ENCODE data around the gene ANKRD11. TPM values are rescaled to one million over a fixed set of nuclear protein-coding genes. Genes with fewer than 3 reads are reported as not detected.
"Not testable (repeated sequence)": the region's sequence is repeated elsewhere in the genome, so short reads cannot be mapped to it uniquely, and the experiment has no call there.

The ANKRD11 gene
- total and polyA plus RNA-seq, 7 donors = 30.6 to 161 (median 42.8) TPM

DNA sequence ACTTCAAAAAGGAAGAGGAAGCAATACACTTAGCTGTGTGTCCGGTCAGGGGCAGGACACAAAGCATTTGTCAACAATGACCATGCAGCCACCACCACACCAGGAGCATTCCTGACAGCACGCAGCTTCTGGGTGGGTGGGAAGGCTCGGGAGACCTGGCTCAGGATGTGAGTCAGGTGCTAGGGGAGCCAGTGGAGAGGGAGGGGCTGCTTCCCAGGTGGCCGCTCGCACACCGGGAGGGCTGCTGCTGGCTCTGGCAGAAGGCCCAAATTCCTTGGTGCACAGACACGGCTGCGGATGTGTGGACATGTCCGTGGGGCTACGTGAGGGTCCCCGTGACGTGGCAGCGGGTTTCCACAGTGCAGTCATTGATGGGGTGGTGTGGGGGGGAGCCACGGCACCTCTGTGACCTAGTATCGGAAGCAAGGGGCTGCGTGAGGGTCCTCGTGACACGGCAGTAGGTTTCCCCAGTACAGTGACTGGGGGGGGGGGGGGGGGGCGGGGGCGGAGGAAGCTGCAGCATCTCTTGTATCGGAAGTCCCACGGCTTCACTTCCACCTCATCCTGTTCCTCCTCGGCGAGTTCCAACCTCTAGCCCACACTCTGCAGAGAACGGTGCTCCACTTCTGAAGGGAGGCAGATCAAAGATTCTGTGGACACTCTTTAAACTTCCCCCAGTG is 160.0 kb downstream of the ANKRD11 start:
- Histone ChIP-seq H3K27ac (peak overlapping the region in 3 of 4 donors; percentile 23 to 51 (median 46)), H3K36me3 (no peaks in the 10 kb centered on the region), H3K4me3 (no peak overlapping the region), H3K9me3 (no peaks in the 10 kb centered on the region), H3K27me3 (no peaks in the 10 kb centered on the region), H3K4me1 (peaks cover 0 to 67% (median 62%) of the 10 kb centered on the region in 4 donors)
- TF ChIP-seq POLR2AphosphoS5 (IDR thresholded peaks at IDR 0.05) = peak in 1 of 4 donors; percentile 41
- TF ChIP-seq, protein P1, sequence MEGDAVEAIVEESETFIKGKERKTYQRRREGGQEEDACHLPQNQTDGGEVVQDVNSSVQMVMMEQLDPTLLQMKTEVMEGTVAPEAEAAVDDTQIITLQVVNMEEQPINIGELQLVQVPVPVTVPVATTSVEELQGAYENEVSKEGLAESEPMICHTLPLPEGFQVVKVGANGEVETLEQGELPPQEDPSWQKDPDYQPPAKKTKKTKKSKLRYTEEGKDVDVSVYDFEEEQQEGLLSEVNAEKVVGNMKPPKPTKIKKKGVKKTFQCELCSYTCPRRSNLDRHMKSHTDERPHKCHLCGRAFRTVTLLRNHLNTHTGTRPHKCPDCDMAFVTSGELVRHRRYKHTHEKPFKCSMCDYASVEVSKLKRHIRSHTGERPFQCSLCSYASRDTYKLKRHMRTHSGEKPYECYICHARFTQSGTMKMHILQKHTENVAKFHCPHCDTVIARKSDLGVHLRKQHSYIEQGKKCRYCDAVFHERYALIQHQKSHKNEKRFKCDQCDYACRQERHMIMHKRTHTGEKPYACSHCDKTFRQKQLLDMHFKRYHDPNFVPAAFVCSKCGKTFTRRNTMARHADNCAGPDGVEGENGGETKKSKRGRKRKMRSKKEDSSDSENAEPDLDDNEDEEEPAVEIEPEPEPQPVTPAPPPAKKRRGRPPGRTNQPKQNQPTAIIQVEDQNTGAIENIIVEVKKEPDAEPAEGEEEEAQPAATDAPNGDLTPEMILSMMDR (IDR thresholded peaks at IDR 0.05) = no peak
- intact Hi-C loops (cut with DNase I) = loop anchor here (1.0 to 5.0 kb wide), 2 partner anchors 41 to 157 kb away; no protein-coding TSS in a partner anchor
- DNase-seq = no peak
- WGBS, 2 donors = 51 to 78% methylated on average over 24 to 25 of the region's 25 CpGs

DNA sequence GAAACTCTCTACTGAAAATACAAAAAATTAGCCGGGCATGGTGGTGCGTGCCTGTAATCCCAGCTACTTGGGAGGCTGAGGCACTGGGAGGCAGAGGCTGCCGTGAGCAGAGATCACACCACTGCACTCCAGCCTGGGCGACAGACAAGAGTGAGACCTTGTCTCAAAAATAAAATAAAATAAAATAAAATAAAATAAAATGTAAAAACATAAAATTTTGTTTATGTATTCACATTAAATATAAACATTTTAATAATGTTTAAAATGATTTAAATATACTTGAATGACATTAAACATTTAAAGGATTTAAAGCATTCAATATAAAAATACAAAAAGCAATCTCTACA is 160.6 kb downstream of the ANKRD11 start:
- intact Hi-C loops (cut with DNase I) = loop anchor here (1.0 to 5.0 kb wide), 2 partner anchors 41 to 157 kb away; no protein-coding TSS in a partner anchor
- not testable (repeated sequence) for H3K36me3 ChIP-seq, H3K9me3 ChIP-seq, DNase-seq, H3K27me3 ChIP-seq, H3K4me3 ChIP-seq
- peaks cover 0 to 67% (median 62%) of the 10 kb centered on the region in 4 donors for H3K4me1 ChIP-seq
- peak overlapping the region in 3 of 4 donors; percentile 23 to 51 (median 46) for H3K27ac ChIP-seq
- 96 to 97% methylated on average over 4 of the region's 4 CpGs for WGBS, 2 donors

DNA sequence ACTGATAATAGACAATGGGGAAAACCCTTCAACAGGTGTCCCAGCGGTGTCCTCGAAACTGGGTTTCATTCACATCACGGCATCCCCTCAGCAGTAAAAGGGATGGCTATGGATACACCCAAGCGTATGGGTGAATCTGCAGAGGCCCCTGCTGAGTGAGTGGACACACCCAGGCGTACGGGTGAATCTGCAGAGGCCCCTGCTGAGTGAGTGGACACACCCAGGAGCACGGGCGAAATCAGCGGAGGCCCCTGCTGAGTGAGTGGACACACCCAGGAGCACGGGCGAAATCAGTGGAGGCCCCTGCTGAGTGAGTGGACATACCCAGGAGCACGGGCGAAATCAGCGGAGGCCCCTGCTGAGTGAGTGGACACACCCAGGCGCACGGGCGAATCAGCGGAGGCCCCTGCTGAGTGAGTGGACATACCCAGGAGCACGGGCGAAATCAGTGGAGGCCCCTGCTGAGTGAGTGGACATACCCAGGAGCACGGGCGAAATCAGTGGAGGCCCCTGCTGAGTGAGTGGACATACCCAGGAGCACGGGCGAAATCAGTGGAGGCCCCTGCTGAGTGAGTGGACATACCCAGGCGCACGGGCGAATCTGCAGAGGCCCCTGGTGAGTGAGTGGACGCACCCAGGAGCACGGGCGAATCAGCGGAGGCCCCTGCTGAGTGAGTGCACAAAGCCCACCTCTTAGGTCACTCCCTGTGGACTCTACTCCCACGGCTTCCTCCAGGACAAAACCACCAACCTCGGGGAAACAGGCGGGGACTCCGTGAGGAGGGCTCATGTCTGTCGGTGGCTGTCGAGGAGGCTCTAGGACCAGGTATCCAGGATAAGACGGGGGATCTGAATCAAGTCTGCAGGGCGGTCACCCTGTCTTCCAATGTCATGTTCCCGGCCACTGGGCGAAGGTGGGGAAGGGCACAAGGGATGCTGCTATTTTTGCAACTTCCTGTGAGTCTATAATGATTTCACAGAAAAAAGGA is 161.7 kb downstream of the ANKRD11 start:
- H3K4me3 ChIP-seq; H3K36me3 ChIP-seq; H3K27me3 ChIP-seq; H3K9me3 ChIP-seq; intact Hi-C loops (cut with DNase I); H3K27ac ChIP-seq: not testable (repeated sequence)
- 91% methylated on average over 40 to 41 of the region's 41 CpGs for WGBS, 2 donors
- peak; percentile 52 for DNase-seq
- H3K4me1 ChIP-seq = peaks cover 0 to 67% (median 62%) of the 10 kb centered on the region in 4 donors

DNA sequence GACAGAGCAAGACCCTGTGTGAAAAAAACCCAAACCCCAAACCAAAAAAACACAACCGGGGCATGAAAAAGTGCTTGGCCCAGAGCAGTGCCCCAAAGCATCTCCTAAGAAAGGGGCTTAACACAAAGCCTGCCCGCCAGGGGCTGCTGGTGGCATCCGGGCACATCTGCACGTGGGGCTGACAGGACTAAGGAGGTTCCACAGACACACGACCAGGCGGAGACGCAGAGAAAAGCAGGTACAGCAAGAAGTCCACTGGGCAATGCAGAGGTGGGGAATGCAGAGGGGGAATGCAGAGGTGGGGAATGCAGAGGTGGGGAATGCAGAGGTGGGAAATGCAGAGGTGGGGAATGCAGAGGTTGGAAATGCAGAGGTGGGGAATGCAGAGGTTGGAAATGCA is 163.6 kb downstream of the ANKRD11 start:
- no peaks in the 10 kb centered on the region for H3K36me3 ChIP-seq
- no peak for DNase-seq
- H3K4me3 ChIP-seq = no peak overlapping the region
- no peaks in the 10 kb centered on the region for H3K9me3 ChIP-seq
- intact Hi-C loops (cut with DNase I) = no loop called here
- H3K27ac ChIP-seq = peak overlapping the region; percentile 77 to 88 (median 79)
- TF ChIP-seq POLR2A (IDR thresholded peaks at IDR 0.05) (no peak), POLR2AphosphoS5 (IDR thresholded peaks at IDR 0.05) (no peak)
- TF ChIP-seq, protein P1 (IDR thresholded peaks at IDR 0.05) = no peak
- H3K4me1 ChIP-seq = peaks cover 0 to 73% (median 68%) of the 10 kb centered on the region in 4 donors
- H3K27me3 ChIP-seq = no peaks in the 10 kb centered on the region
- WGBS, 2 donors = 89 to 90% methylated on average over 7 of the region's 7 CpGs

DNA sequence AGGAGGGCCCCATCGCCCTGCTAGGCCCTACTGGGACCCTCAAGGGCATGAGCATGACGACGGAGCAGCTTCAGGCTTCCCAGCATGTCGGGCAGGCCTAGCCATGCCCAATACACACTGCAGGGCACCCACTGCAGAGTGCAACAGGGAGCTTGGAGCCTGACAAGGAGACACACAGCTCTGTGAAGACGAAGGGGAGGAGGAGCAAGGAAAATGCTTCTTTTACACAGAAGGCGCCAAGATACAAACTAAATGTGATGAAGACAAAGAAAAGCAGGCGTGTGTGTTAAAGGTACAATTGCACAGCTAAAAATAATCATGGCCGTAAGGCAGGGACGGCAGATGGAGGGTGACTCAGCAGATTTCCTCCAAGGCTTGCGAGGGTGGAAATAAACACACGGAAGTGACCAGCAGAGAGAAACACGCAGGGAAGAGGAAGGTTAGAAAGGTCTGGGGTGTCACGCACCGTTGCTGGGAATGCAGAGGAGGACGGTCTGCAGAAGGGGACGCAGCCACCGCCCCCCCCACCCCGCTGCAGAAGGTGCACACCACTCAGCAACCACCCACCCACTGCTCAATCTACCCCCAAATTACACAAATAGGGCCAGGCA is 164.4 kb downstream of the ANKRD11 start:
- H3K36me3 ChIP-seq = no peaks in the 10 kb centered on the region
- 32 to 37% methylated on average over 18 of the region's 18 CpGs for whole genome bisulfite sequencing, 2 donors
- intact Hi-C loops (cut with DNase I) = no loop called here
- no peaks in the 10 kb centered on the region for H3K27me3 ChIP-seq
- H3K9me3 ChIP-seq = no peaks in the 10 kb centered on the region
- peak overlapping the region; percentile 77 to 88 (median 79) for H3K27ac ChIP-seq
- TF ChIP-seq, protein P1 (IDR thresholded peaks at IDR 0.05) = no peak
- TF ChIP-seq POLR2A (IDR thresholded peaks at IDR 0.05) = no peak
- TF ChIP-seq EP300 (IDR thresholded peaks at IDR 0.05) = peak in 1 of 4 donors; percentile 72
- TF ChIP-seq POLR2AphosphoS5 (IDR thresholded peaks at IDR 0.05) = peak; percentile 51 to 83 (median 54)
- H3K4me1 ChIP-seq = peaks cover 0 to 80% (median 75%) of the 10 kb centered on the region in 4 donors
- peak overlapping the region in 2 of 4 donors; percentile 14 to 24 for H3K4me3 ChIP-seq
- peak; percentile 87 for DNase-seq
